Endothelial cell of umbilical vein (primary cell): Measurements from ENCODE around the gene GRID1. TPM values are rescaled to one million over a fixed set of nuclear protein-coding genes. Genes with fewer than 3 reads are reported as not detected.

Experiments
- BruUV-seq: library from RNA; stranded (reverse); fragments of 400-500 nt; replicated peaks from 2 replicates; lab custom pipeline; 2021; lab: Mats Ljungman, UMichigan
- CTCF ChIA-PET: fragments of 300-600, 350-600 bp; sonication (Branson Sonifier 250); formaldehyde crosslinking; loops from one replicate; lab custom pipeline; 2021; ENCODE audit warnings: antibody characterized with exemption, inconsistent platforms; lab: Charles Lee
- POLR2A ChIA-PET: fragments of 300-600, 350-600 bp; sonication (Branson Sonifier 250); formaldehyde crosslinking; loops from one replicate; lab custom pipeline; 2021; ENCODE audit warnings: antibody characterized with exemption, inconsistent platforms; lab: Charles Lee
- DNase-seq: peaks from one replicate; pipeline ENCODE4 v3.0.0-alpha.2; 2011; ENCODE audit warnings: low read depth, low spot score
- FAIRE-seq: peaks from 2 replicates; lab custom pipeline; 2011; peaks lifted over from hg19 to GRCh38; lab: Jason Lieb, UNC
- H2AFZ ChIP-seq: 2 replicates; pipeline ENCODE4 v1.6.0; 2012; ENCODE audit warnings: low read depth, low read length, control low read depth, inconsistent platforms
- H3K27ac ChIP-seq: 2 replicates; pipeline ENCODE4 v1.5.1; 2011; ENCODE audit warnings: low read depth, mild to moderate bottlenecking, control low read depth, low read length, moderate library complexity; ENCODE audit not compliant: insufficient read depth
- H3K27me3 ChIP-seq, 2 experiments: 2 replicates each; pipeline versions ENCODE4 v1.6.0 to v1.6.1; 2011; ENCODE audit warnings: low read length in 2 of 2, mixed read lengths in 1 of 2; ENCODE audit not compliant: control insufficient read depth in 2 of 2, insufficient read depth in 2 of 2
- H3K36me3 ChIP-seq, 2 experiments: 2 replicates in 1 of 2; 3 replicates in 1 of 2; pipeline ENCODE4 v1.5.1; 2011; ENCODE audit warnings: low read length in 2 of 2, mild to moderate bottlenecking in 1 of 2, moderate library complexity in 1 of 2; ENCODE audit not compliant: control insufficient read depth in 2 of 2, insufficient read depth in 2 of 2; ENCODE audit errors: extremely low read depth in 1 of 2
- H3K4me1 ChIP-seq: 3 replicates; pipeline ENCODE4 v1.5.1; 2011; ENCODE audit warnings: mild to moderate bottlenecking, low read length; ENCODE audit not compliant: control insufficient read depth, insufficient read depth; ENCODE audit errors: extremely low read depth
- H3K4me2 ChIP-seq: 2 replicates; pipeline ENCODE4 v1.6.1; 2011; ENCODE audit warnings: low read length, control low read depth, mixed read lengths; ENCODE audit not compliant: insufficient read depth
- H3K4me3 ChIP-seq, 3 experiments: fragments of 200-600 bp in 1 of 3; sonication (generic), shearing (Covaris generic) in 1 of 3; replicated peaks in 1 of 3; 2 replicates each; pipeline ENCODE4 v1.5.1; 2011 to 2016; ENCODE audit warnings: control low read depth in 3 of 3, low read length in 3 of 3, mild to moderate bottlenecking in 2 of 3, inconsistent platforms in 1 of 3, low read depth in 1 of 3, moderate library complexity in 1 of 3; ENCODE audit not compliant: insufficient read depth in 1 of 3
- H3K79me2 ChIP-seq: 2 replicates; pipeline ENCODE4 v1.6.0; 2012; ENCODE audit warnings: low read length, inconsistent platforms; ENCODE audit not compliant: control insufficient read depth, insufficient read depth
- H3K9ac ChIP-seq: replicated peaks from 2 replicates; pipeline ENCODE3; 2011; ENCODE audit warnings: low read length, control low read depth; ENCODE audit not compliant: insufficient read depth; ENCODE audit errors: extremely low read depth
- H3K9me1 ChIP-seq: replicated peaks from 3 replicates; pipeline ENCODE4 v1.6.0; 2011; ENCODE audit warnings: mild to moderate bottlenecking, low read length; ENCODE audit not compliant: control insufficient read depth, insufficient read depth; ENCODE audit errors: extremely low read depth
- H3K9me3 ChIP-seq: replicated peaks from 2 replicates; pipeline ENCODE4 v1.5.1; 2012; ENCODE audit warnings: low read length, inconsistent platforms; ENCODE audit not compliant: control insufficient read depth, insufficient read depth
- H4K20me1 ChIP-seq: replicated peaks from 2 replicates; pipeline ENCODE3; 2011; ENCODE audit warnings: mild to moderate bottlenecking, low read length; ENCODE audit not compliant: control insufficient read depth, insufficient read depth; ENCODE audit errors: extremely low read depth
- CTCF ChIP-seq, 2 donors: IDR thresholded peaks; 1 replicate in 1 of 2; 2 replicates in 1 of 2; pipeline ENCODE4 v1.5.1; 2011; ENCODE audit warnings: low read length in 2 of 2, mild to moderate bottlenecking in 2 of 2, moderate library complexity in 2 of 2, control low read depth in 1 of 2, inconsistent platforms in 1 of 2, low read depth in 1 of 2; ENCODE audit not compliant: insufficient read depth in 1 of 2; ENCODE audit errors: extremely low read depth in 1 of 2
- EZH2 ChIP-seq: IDR thresholded peaks from 2 replicates; pipeline ENCODE4 v1.6.1; 2012; ENCODE audit warnings: borderline replicate concordance, low read depth, mild to moderate bottlenecking, moderate library complexity, low read length, inconsistent platforms; ENCODE audit not compliant: severe bottlenecking
- FOS ChIP-seq: IDR thresholded peaks from 2 replicates; pipeline ENCODE4 v1.6.1; 2011; ENCODE audit warnings: mild to moderate bottlenecking, low read length, moderate library complexity, borderline replicate concordance; ENCODE audit not compliant: insufficient read depth
- GATA2 ChIP-seq: IDR thresholded peaks from 2 replicates; pipeline ENCODE4 v1.7.0; 2011; ENCODE audit warnings: low read depth, mild to moderate bottlenecking, moderate library complexity, mixed read lengths, low read length; ENCODE audit not compliant: insufficient read length, insufficient read depth
- JUN ChIP-seq: IDR thresholded peaks from 2 replicates; pipeline ENCODE4 v1.6.1; 2011; ENCODE audit warnings: borderline replicate concordance, low read depth; ENCODE audit not compliant: insufficient read length, insufficient read depth
- MAX ChIP-seq: IDR thresholded peaks from 2 replicates; pipeline ENCODE4 v1.6.1; 2011; ENCODE audit not compliant: insufficient read depth, insufficient read length
- MYC ChIP-seq: IDR thresholded peaks from one replicate; pipeline ENCODE4 v1.6.1; 2011; ENCODE audit warnings: mild to moderate bottlenecking, low read depth, low read length
- POLR2A ChIP-seq: IDR thresholded peaks from 2 replicates; pipeline ENCODE4 v1.6.1; 2012; ENCODE audit warnings: low read depth, mild to moderate bottlenecking, control low read depth, low read length
- POLR2AphosphoS5 ChIP-seq: IDR thresholded peaks from 2 replicates; pipeline ENCODE4 v1.6.1; 2012; ENCODE audit warnings: low read depth, mild to moderate bottlenecking, control low read depth, low read length, moderate library complexity; ENCODE audit not compliant: insufficient read depth
- dilution Hi-C: fragments of 300-500 bp; cut with MboI; formaldehyde crosslinking; loops from one replicate; pipeline ENCODE4 v1.15.0; 2019; ENCODE audit warnings: low sequenced_read_pairs; ENCODE audit not compliant: extremely low pct_ligation_motif_present
- intact Hi-C: fragments of 100-400 bp; cut with micrococcal nuclease; formaldehyde crosslinking; loops from one replicate; pipeline ENCODE4 v1.10.0; 2022
- polyA plus RNA-seq, 4 experiments: library from polyadenylated mRNA; depleted of rRNA in 3 of 4; stranded (reverse) in 3 of 4; unstranded in 1 of 4; fragments of >200 nt; gene quantifications; 2 replicates each; pipeline versions ENCODE4 v1.2.1 to v1.2.3, GENCODE V29; 2011 to 2012; ENCODE audit warnings: missing spikeins in 1 of 4
- total RNA-seq: library from RNA; stranded (reverse); gene quantifications from 2 replicates; pipeline ENCODE4 v1.2.3, GENCODE V29; 2021

GRID1 gene
- total and polyA plus RNA-seq, 2 donors (not counting 3 experiments of a cell fraction or from before 2014, with no cell fraction given): not detected

GRCh38 chr10:85603151-85603940, 763.2 kb downstream of the GRID1 start:
- no peaks in the 10 kb centered on the region for H3K9me1 ChIP-seq
- dilution Hi-C loops: no loop called here
- H2AFZ ChIP-seq: no peak overlapping the region
- no peak overlapping the region for H3K9ac ChIP-seq
- FAIRE-seq: no peak
- H3K9me3 ChIP-seq: no peaks in the 10 kb centered on the region
- DNase-seq: no peak
- ChIA-PET CTCF (no interaction called here), POLR2A (no interaction called here)
- no peaks in the 10 kb centered on the region for H3K27me3 ChIP-seq
- H3K36me3 ChIP-seq: no peaks in the 10 kb centered on the region
- BruUV-seq: no TSS peak
- H3K79me2 ChIP-seq: no peaks in the 10 kb centered on the region
- no peak overlapping the region for H3K27ac ChIP-seq
- TF ChIP-seq POLR2A (no peak), GATA2 (no peak), CTCF (IDR thresholded peaks at IDR 0.05; ENCODE audit: extremely low read depth in 1 of 2, insufficient read depth in 1 of 2, low read depth in 1 of 2, low read length in 2 of 2) (no peak)
- no peaks in the 10 kb centered on the region for H4K20me1 ChIP-seq
- intact Hi-C loops: no loop called here
- no peaks in the 10 kb centered on the region for H3K4me1 ChIP-seq
- H3K4me2 ChIP-seq: no peak overlapping the region
- H3K4me3 ChIP-seq: no peak overlapping the region

GRCh38 chr10:85602713-85603112, 763.9 kb downstream of the GRID1 start:
- no peaks in the 10 kb centered on the region for H3K36me3 ChIP-seq
- H3K4me2 ChIP-seq: no peak overlapping the region
- H3K27ac ChIP-seq: no peak overlapping the region
- no peak overlapping the region for H3K9ac ChIP-seq
- FAIRE-seq: no peak
- TF ChIP-seq CTCF (IDR thresholded peaks at IDR 0.05; ENCODE audit: extremely low read depth in 1 of 2, insufficient read depth in 1 of 2, low read depth in 1 of 2, low read length in 2 of 2) (no peak), MAX (no peak), JUN (no peak), POLR2AphosphoS5 (no peak), MYC (no peak), EZH2 (no peak), GATA2 (no peak), POLR2A (no peak), FOS (no peak)
- H3K9me3 ChIP-seq: no peaks in the 10 kb centered on the region
- no peak overlapping the region for H2AFZ ChIP-seq
- DNase-seq: no peak
- H3K4me1 ChIP-seq: no peaks in the 10 kb centered on the region
- H3K79me2 ChIP-seq: no peaks in the 10 kb centered on the region
- intact Hi-C loops (no loop called here), dilution Hi-C loops (no loop called here)
- no peak overlapping the region for H3K4me3 ChIP-seq
- no TSS peak for BruUV-seq
- POLR2A ChIA-PET: no interaction called here
- CTCF ChIA-PET: no interaction called here
- no peaks in the 10 kb centered on the region for H3K27me3 ChIP-seq
- H4K20me1 ChIP-seq: no peaks in the 10 kb centered on the region
- no peaks in the 10 kb centered on the region for H3K9me1 ChIP-seq
